GM12878 (cell line): ENCODE measurements around the gene ABR. TPM values are rescaled to one million over a fixed set of nuclear protein-coding genes. Genes with fewer than 3 reads are reported as not detected.
A peak's percentile ranks its signal among the peaks of the same experiment; 100 is the strongest.

ENCODE experiments used
- ATF2 ChIP-seq: IDR thresholded peaks from 2 replicates; pipeline ENCODE4 v1.6.1; 2012; ENCODE audit warnings: low read length, inconsistent platforms
- CHD1 ChIP-seq: IDR thresholded peaks from 2 replicates; pipeline ENCODE4 v1.6.1; 2012; ENCODE audit warnings: low read depth, low read length, improper control_type of control experiment
- DPF2 ChIP-seq: fragments of 450-650 bp; IDR thresholded peaks from 2 replicates; pipeline ENCODE4 v1.6.1; 2017; ENCODE audit warnings: mild to moderate bottlenecking
- ELK1 ChIP-seq: IDR thresholded peaks from 2 replicates; pipeline ENCODE4 v1.6.1; 2012; ENCODE audit warnings: low read depth, low read length, improper control_type of control experiment
- EP300 ChIP-seq, 2 experiments: fragments of 150-350 bp in 1 of 2; IDR thresholded peaks; 2 replicates each; pipeline ENCODE4 v1.6.1; 2011 to 2012; ENCODE audit warnings: low read depth in 2 of 2, low read length in 2 of 2, borderline replicate concordance in 1 of 2, improper control_type of control experiment in 1 of 2, inconsistent platforms in 1 of 2; ENCODE audit not compliant: control insufficient read depth in 1 of 2
- FOXK2 ChIP-seq: fragments of 450-650 bp; IDR thresholded peaks from 2 replicates; pipeline ENCODE4 v1.6.1; 2017; ENCODE audit warnings: mild to moderate bottlenecking, moderate library complexity
- IKZF1 ChIP-seq: fragments of 450-650 bp; conservative IDR thresholded peaks from 2 replicates; pipeline ENCODE4 v1.6.1; 2017; ENCODE audit warnings: antibody characterized with exemption, mild to moderate bottlenecking
- MYB ChIP-seq: fragments of 150-350 bp; IDR thresholded peaks from 2 replicates; pipeline ENCODE4 v1.6.1; 2014; ENCODE audit warnings: mild to moderate bottlenecking, low read depth, low read length, borderline replicate concordance
- POLR2AphosphoS2 ChIP-seq: IDR thresholded peaks from 2 replicates; pipeline ENCODE4 v1.6.1; 2011; ENCODE audit warnings: low read depth, mild to moderate bottlenecking, low read length, improper control_type of control experiment, moderate library complexity
- RAD51 ChIP-seq: fragments of 450-650 bp; IDR thresholded peaks from 2 replicates; pipeline ENCODE4 v1.6.1; 2016; ENCODE audit warnings: moderate library complexity, mild to moderate bottlenecking, inconsistent platforms
- SMARCA5 ChIP-seq: fragments of 450-650 bp; IDR thresholded peaks from 2 replicates; pipeline ENCODE4 v1.6.1; 2017; ENCODE audit warnings: mild to moderate bottlenecking
- SPI1 ChIP-seq: IDR thresholded peaks from 2 replicates; pipeline ENCODE4 v1.6.1; 2011; ENCODE audit warnings: low read depth, mild to moderate bottlenecking, low read length, moderate library complexity, borderline replicate concordance; ENCODE audit not compliant: insufficient read depth
- polyA plus RNA-seq, 11 experiments: library from polyadenylated mRNA; depleted of rRNA in 4 of 11; unstranded in 6 of 11; stranded (reverse) in 5 of 11; fragments of >200 nt; fragmentation: Nextera tagmentation in 4 of 11; fragmentation: Illumina TruSeq in 1 of 11; extraction: Ambion mirVana in 4 of 11; extraction: Trizol in 1 of 11; gene quantifications; 1 replicate in 1 of 11; 2 replicates in 10 of 11; pipeline versions ENCODE4 v1.2.1 to v1.2.3, GENCODE V29; 2011 to 2016; ENCODE audit warnings: inconsistent platforms in 2 of 11, missing spikeins in 2 of 11, low read depth in 1 of 11
- total RNA-seq, 4 experiments: library from RNA; depleted of rRNA in 3 of 4; stranded (reverse); fragments of >200 nt in 3 of 4; fragmentation: Illumina TruSeq in 1 of 4; extraction: Trizol in 1 of 4; gene quantifications; 2 replicates each; pipeline versions ENCODE4 v1.2.1 to v1.2.3, GENCODE V29; 2013 to 2021

ABR gene
- total and polyA plus RNA-seq, 10 of the 15 experiments (the other 5 are each of a cell fraction or from before 2014, with no cell fraction given): 1.4 to 112 (median 30.0) TPM

- TF ChIP-seq ELK1 (no peak), DPF2 (peak; percentile 91), SPI1 (peak; percentile 72; the same call in 1 of the 2 replicates), CHD1 (no peak), EP300 (IDR thresholded peaks at IDR 0.05; ENCODE audit: borderline replicate concordance in 1 of 2, control insufficient read depth in 1 of 2, low read depth in 2 of 2, low read length in 2 of 2) (0 out of 4 replicates have a peak, but pooled peaks of 1 of the 2 experiments have one; percentile 16), MYB (no peak), POLR2AphosphoS2 (peak; percentile 79; the same call in 1 of the 2 replicates), SMARCA5 (0 out of 2 replicates have a peak, but pooled peaks have one; percentile 64), ATF2 (no peak), FOXK2 (no peak), IKZF1 (peak; percentile 93), RAD51 (no peak)
These were observed 49.6 kb upstream of the ABR start (continued) for GRCh38 chr17:1229349-1229899.
